Immature natural killer cell (primary cell): Measurements from ENCODE around the gene BLOC1S1. TPM values are rescaled to one million over a fixed set of nuclear protein-coding genes. Genes with fewer than 3 reads are reported as not detected.

ENCODE experiments used
- DNase-seq, 3 donors: peaks; one replicate each; pipeline ENCODE4 v3.0.0; 2022; ENCODE audit warnings: mixed read lengths in 1 of 3
- H3K27ac Mint-ChIP-seq, 6 donors: one replicate each; pipeline ENCODE4 v1.8.0; 2020; ENCODE audit warnings: mixed read lengths in 6 of 6, mild to moderate bottlenecking in 5 of 6, inconsistent platforms in 4 of 6, moderate library complexity in 3 of 6
- H3K27me3 Mint-ChIP-seq, 3 donors: one replicate each; pipeline ENCODE4 v1.8.0; 2020 to 2021; ENCODE audit warnings: low read depth in 3 of 3, mild to moderate bottlenecking in 3 of 3, mixed read lengths in 3 of 3, moderate library complexity in 3 of 3, inconsistent platforms in 1 of 3
- H3K36me3 Mint-ChIP-seq, 3 donors: one replicate each; pipeline ENCODE4 v1.8.0; 2020; ENCODE audit warnings: mixed read lengths in 3 of 3, inconsistent platforms in 2 of 3, mild to moderate bottlenecking in 2 of 3
- H3K4me1 Mint-ChIP-seq, 2 donors: one replicate each; pipeline ENCODE4 v1.8.0; 2020; ENCODE audit warnings: inconsistent platforms in 2 of 2, mild to moderate bottlenecking in 2 of 2, mixed read lengths in 2 of 2, moderate library complexity in 1 of 2
- H3K4me3 Mint-ChIP-seq, 5 donors: one replicate each; pipeline ENCODE4 v1.8.0; 2020; ENCODE audit warnings: mild to moderate bottlenecking in 5 of 5, mixed read lengths in 5 of 5, inconsistent platforms in 3 of 5, moderate library complexity in 3 of 5
- H3K9me3 Mint-ChIP-seq, 6 donors: one replicate each; pipeline ENCODE4 v1.8.0; 2020; ENCODE audit warnings: mild to moderate bottlenecking in 6 of 6, mixed read lengths in 6 of 6, inconsistent platforms in 4 of 6, moderate library complexity in 3 of 6
- polyA plus RNA-seq, 3 donors: library from polyadenylated mRNA; unstranded; fragments of 300-500 nt; fragmentation: Illumina TruSeq; gene quantifications; one replicate each; pipeline ENCODE4 v1.2.3, GENCODE V29; 2021

Gene BLOC1S1
- polyA plus RNA-seq, 3 donors from 2014 or later: 108 to 198 (median 127) TPM

GRCh38 chr12:55762646-55763045 lies 46.8 kb downstream of the BLOC1S1 start:
- Mint-ChIP-seq H3K27me3 (no peaks in the 10 kb centered on the region), H3K36me3 (peaks cover 0 to 27% (median 12%) of the 10 kb centered on the region in 3 donors), H3K9me3 (no peaks in the 10 kb centered on the region), H3K4me1 (peaks cover 0 to 9% of the 10 kb centered on the region in 2 donors), H3K4me3 (no peak overlapping the region), H3K27ac (no peak overlapping the region)
- no peak for DNase-seq

GRCh38 chr12:55765736-55766290 lies 50.0 kb downstream of the BLOC1S1 start:
- no peak for DNase-seq
- no peak overlapping the region for H3K4me3 Mint-ChIP-seq
- peak overlapping the region in 2 of 6 donors; percentile 8 to 28 for H3K27ac Mint-ChIP-seq
- H3K36me3 Mint-ChIP-seq: peaks cover 4 to 15% (median 13%) of the 10 kb centered on the region in 3 donors
- H3K4me1 Mint-ChIP-seq: peaks cover 6 to 9% of the 10 kb centered on the region in 2 donors
- H3K9me3 Mint-ChIP-seq: no peaks in the 10 kb centered on the region
- no peaks in the 10 kb centered on the region for H3K27me3 Mint-ChIP-seq

GRCh38 chr12:55767156-55767555 lies 51.3 kb downstream of the BLOC1S1 start:
- DNase-seq: no peak
- Mint-ChIP-seq H3K27me3 (no peaks in the 10 kb centered on the region), H3K4me3 (no peak overlapping the region), H3K9me3 (no peaks in the 10 kb centered on the region), H3K36me3 (peaks cover 4 to 23% (median 16%) of the 10 kb centered on the region in 3 donors), H3K4me1 (peaks cover 15 to 18% of the 10 kb centered on the region in 2 donors), H3K27ac (no peak overlapping the region)

Other genes starting within 250 kb of the BLOC1S1 start
- gene OR6C70, start 245.9 kb upstream of the BLOC1S1 start, polyA plus RNA-seq: not detected
- gene OR6C68, start 223.7 kb upstream of the BLOC1S1 start, polyA plus RNA-seq: not detected
- not detected for gene OR6C4, start 166.4 kb upstream of the BLOC1S1 start, polyA plus RNA-seq
- not detected for gene OR2AP1, start 143.6 kb upstream of the BLOC1S1 start, polyA plus RNA-seq
- not detected for gene OR10P1, start 79.2 kb upstream of the BLOC1S1 start, polyA plus RNA-seq
- gene ITGA7, start 8.1 kb upstream of the BLOC1S1 start, polyA plus RNA-seq: under 1 TPM in 1 of 3 donors, not detected in 2; 0.31 TPM
- gene RDH5, start 4.3 kb downstream of the BLOC1S1 start, polyA plus RNA-seq: 1 to 10 TPM in 1 of 3 donors, not detected in 2; 2.8 TPM
- 1,000 to 10,000 TPM; 1,258 to 1,754 (median 1,754) TPM for gene CD63, start 13.0 kb downstream of the BLOC1S1 start, polyA plus RNA-seq
- 1 to 10 TPM in 1 of 3 donors, under 1 TPM in 2; 0.16 to 1.7 (median 0.64) TPM for gene GDF11, start 27.1 kb downstream of the BLOC1S1 start, polyA plus RNA-seq
- gene SARNP, start 101.7 kb downstream of the BLOC1S1 start, polyA plus RNA-seq: 100 to 1,000 TPM; 115 to 157 (median 132) TPM
- gene ORMDL2, start 102.0 kb downstream of the BLOC1S1 start, polyA plus RNA-seq: 100 to 1,000 TPM; 104 to 163 (median 147) TPM
- 10 to 100 TPM; 36.7 to 51.4 (median 51.1) TPM for gene DNAJC14, start 113.5 kb downstream of the BLOC1S1 start, polyA plus RNA-seq
- under 1 TPM in 1 of 3 donors, not detected in 2; 0.10 TPM for gene MMP19, start 126.9 kb downstream of the BLOC1S1 start, polyA plus RNA-seq
- gene PYM1, start 211.8 kb downstream of the BLOC1S1 start, polyA plus RNA-seq: 10 to 100 TPM; 41.2 to 66.3 (median 54.2) TPM
- 10 to 100 TPM; 14.9 to 38.1 (median 19.7) TPM for gene DGKA, start 215.1 kb downstream of the BLOC1S1 start, polyA plus RNA-seq
- under 1 TPM in 1 of 3 donors, not detected in 2; 0.44 TPM for gene PMEL, start 250.0 kb downstream of the BLOC1S1 start, polyA plus RNA-seq